DND-41 (cell line): ENCODE measurements around the gene RGS17.

ENCODE experiments used
- CTCF ChIP-seq: IDR thresholded peaks from 2 replicates; pipeline ENCODE4 v1.5.1; 2012; ENCODE audit warnings: borderline replicate concordance, low read length, moderate library complexity, mild to moderate bottlenecking; ENCODE audit not compliant: poor library complexity, severe bottlenecking; ENCODE audit errors: extremely low read depth
- EZH2 ChIP-seq: IDR thresholded peaks from 3 replicates; pipeline ENCODE4 v1.6.1; 2012; ENCODE audit warnings: borderline replicate concordance, low read depth, mild to moderate bottlenecking, moderate library complexity, low read length, inconsistent platforms; ENCODE audit not compliant: severe bottlenecking

GRCh38 chr6:153104220-153104619 is 26.9 kb downstream of the RGS17 start:
- TF ChIP-seq CTCF (no peak), EZH2 (no peak)
